GM12873 (cell line): ENCODE results near the gene TXNIP.

ENCODE experiments used
- CTCF ChIP-seq: IDR thresholded peaks from 2 replicates; pipeline ENCODE4 v1.5.1; 2012; ENCODE audit warnings: low read depth, mild to moderate bottlenecking, moderate library complexity, low read length, control low read depth; ENCODE audit not compliant: insufficient read depth; ENCODE audit errors: missing control alignments

Gene TXNIP

GRCh38 chr1:145999321-146000024 is 3.1 kb upstream of the TXNIP start:
- no peak for TF ChIP-seq CTCF

GRCh38 chr1:145997718-145998023 is 1.3 kb upstream of the TXNIP start:
- TF ChIP-seq CTCF: no peak

GRCh38 chr1:145997016-145997717 is 788 bp upstream of the TXNIP start:
- TF ChIP-seq CTCF: no peak

GRCh38 chr1:145995964-145996432 is 381 bp downstream of the TXNIP start:
- TF ChIP-seq CTCF: no peak

GRCh38 chr1:145995148-145995881 is 1.1 kb downstream of the TXNIP start:
- no peak for TF ChIP-seq CTCF

GRCh38 chr1:145994391-145995120 is 1.8 kb downstream of the TXNIP start:
- no peak for TF ChIP-seq CTCF
